Measurements from ENCODE around the gene DOK7.
"Not testable (repeated sequence)": the region's sequence is repeated elsewhere in the genome, so short reads cannot be mapped to it uniquely, and the experiment has no call there.

The DOK7 gene

DNA sequence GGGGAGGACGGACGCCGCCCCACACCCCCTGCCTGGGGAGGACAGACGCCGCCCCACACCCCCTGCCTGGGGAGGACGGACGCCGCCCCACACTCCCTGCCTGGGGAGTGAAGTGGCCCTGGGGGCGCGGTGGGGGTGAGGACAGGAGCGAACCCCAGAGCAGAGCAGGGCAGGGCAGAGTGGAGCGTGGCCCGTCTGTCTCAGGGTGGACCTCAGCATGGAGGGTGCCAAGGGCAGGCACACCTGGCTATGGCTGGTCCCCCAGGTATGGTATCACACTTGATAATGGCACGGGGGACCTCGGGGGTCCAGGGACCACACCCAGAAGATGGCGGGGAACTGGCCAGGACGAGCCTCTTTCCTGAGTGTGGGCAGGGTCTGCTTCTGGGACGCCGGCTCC is 59.5 kb downstream of the DOK7 start:
- no peak for DNase-seq (ENCODE audit: low read depth)

DNA sequence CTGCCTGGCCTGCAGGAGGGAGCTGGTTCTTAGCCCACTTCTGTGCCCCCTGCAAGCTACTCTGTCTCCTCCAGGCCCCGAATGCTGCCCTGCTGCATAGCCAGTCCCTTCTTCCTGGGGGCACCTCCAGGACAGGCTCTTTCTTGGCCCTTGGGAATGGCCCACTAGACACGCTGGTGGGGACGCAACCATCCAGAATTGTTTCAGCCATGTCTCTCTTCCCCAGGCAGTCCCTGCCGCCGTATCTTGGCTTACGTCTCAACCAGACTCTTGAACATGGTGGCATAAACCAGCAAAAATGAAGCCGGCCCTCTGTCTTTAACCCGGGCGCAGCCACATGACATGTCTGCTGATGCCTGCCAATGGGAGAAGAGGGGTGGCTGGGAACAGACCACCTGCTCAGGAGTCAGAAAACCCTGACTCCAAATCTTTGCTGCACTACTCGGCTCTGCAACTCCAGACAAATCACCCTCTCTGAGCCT is 60.1 kb downstream of the DOK7 start:
- DNase-seq (ENCODE audit: low read depth): no peak

DNA sequence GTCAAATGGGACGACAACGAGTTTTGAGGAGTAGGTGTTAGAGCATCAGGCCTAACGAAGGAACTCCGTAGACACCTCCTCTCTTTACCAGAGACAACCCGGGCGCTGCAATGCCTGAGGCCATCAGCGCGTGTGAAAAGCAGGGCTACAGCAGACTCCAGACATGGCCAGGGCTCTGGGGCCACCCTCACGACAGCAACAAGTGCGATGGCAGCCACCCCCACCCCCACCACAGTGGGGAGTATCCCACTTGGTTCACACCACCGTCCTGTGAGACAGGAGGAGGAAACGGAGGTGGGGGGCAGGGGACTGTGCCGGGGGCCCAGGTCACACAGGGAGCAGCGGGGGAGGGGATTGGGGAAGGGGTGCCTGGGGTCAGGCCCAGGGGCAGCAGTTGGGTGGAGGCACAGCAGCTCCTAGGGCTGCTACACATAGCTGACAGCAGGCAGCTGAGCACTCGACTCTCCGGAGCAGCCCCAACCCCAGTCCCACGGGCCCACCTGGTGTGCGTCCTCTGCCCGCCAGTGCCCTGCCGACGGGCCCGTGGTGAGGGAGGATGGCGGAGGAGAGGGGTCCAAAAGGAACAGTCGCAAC is 60.6 kb downstream of the DOK7 start:
- DNase-seq (ENCODE audit: low read depth): no peak

DNA sequence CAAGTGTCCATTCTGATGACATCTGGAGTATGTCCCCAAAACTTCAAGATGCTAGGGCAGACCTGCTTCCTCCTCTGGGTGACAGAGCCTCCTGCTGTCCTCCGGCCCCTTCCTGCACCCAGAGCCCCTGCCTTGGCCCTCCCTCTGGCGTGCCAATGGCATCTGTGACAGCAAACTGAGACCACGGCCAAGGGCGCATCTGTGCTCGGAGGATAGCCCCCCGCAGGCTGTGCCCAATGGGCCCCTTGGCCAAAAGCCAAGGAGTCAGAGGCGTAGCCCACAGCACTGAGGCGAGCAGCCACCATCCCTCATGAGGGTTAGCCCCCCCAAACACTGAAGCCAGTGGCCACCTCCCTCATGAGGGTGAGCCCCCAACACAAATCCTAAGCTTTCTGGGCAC is 61.2 kb downstream of the DOK7 start:
- DNase-seq (ENCODE audit: low read depth): no peak

DNA sequence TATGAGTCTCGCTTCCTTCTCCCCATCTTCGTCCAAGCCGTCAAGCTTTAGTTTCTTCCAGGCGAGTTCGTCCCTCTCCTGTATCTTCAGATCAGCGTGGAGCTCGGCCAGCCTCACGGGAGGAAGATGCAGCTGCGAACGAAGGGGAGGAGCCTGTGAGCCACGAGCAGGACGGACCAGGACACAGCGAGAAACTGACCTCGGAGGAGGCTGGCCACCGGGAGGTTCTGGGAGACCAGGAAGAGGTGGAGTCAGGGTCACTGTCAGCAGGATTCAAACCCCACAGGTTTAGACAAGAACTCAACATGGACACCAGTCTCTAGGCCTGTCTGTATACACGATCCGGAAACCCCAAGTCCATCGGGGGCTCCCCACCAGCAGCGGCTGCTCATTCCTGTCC is 61.8 kb downstream of the DOK7 start:
- no peak for DNase-seq (ENCODE audit: low read depth)

DNA sequence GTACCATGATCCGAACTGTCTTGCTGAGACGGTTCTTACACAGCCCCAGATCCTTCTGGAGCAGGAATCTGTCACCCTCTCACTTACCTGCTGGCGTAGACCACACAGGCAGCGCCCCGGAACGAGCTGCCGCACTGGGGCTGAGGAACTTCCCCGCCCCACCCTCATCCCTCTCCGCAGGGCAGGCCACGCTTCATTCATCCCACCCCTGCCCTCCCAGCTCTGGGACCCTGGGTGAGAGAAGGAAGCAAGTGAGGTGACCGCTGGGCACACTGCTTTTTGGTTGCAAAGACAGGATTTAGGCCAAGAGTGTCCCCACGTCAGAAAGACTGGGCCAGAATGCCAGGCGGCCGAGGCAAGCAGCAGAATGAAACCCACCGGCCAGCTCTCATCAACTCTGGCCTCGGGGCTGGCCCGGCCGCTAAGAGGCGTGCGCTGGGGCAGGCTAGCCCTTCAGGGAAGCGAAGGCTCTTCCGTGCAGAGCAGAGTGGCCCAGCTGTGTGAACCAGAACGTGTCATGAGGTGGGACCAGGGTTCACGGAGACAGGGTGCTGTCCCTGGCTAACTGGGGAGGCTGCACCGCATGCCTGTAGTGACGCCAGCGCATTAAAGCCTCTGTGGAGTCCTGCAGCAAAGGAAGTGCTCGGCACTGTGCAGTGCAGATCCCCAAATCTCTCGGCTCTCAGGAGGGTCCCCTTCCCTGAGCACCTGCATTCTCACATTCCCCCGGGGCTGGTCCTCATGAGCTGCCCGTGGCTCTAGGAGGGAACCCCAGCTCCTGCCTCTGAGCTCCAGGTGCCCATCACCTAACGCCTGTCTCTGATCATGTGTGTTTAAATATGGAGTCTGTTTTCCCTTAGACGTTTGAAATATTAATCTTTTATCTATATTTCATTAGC is 62.7 kb downstream of the DOK7 start:
- DNase-seq (ENCODE audit: low read depth): no peak

DNA sequence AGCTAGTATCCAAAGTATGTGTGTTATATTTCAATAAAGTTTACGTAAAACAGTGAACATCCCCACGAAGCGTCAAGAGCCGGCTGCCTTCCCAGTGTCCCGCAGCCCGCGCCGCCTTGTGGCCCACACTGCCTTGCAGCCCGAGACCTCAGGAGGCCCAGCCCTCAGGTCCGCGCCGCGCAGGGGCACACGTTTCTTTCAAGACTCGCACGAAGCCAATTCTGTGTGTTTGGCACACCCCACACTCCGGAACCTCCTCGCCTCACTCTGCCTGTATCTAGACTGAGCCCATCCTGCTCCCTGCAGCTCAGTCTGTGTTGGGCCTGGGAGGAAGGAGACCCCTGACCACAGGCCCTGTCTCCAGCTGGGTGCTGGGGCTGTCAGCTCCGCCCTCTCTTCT is 63.4 kb downstream of the DOK7 start:
- DNase-seq (ENCODE audit: low read depth): no peak

DNA sequence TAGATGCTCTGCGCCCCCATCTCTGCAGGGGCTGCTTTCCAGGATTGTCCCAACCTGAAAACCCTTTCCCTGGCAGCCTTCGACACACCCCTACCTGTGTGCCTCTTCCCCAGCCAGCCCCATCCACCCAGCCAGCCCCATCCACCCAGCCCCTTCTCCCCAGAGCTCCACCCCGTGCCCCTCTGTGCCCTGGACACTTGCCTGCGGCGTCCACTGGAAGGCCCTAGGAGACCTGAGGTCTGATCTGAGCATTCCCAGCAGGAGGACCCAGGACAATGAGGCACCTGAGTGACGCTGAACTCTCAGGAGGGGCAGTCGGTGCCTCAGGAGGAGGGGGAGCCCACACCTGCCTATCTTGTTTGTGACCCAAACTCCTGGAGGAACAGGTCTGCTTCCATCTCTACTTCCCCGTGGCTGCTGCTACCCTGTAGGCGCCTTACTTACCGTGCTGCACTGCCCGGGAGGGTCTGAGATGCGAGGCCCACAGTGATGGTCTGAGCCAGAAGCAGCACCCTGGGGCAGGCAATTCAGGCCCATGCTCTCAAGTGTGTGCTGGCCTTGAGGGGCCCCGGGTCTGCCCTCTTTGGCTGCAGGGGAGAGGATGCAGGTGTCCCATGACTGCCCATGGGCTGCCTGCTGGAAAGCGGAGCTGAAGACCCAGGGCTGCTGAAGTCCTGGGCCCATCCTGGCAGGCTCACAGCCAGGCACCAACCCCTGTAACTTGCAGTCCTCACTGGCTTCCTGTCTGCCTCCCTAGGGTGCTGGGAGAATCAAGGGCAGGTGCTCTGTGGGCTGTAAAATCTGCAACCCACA is 64.2 kb downstream of the DOK7 start:
- DNase-seq (ENCODE audit: low read depth): no peak

DNA sequence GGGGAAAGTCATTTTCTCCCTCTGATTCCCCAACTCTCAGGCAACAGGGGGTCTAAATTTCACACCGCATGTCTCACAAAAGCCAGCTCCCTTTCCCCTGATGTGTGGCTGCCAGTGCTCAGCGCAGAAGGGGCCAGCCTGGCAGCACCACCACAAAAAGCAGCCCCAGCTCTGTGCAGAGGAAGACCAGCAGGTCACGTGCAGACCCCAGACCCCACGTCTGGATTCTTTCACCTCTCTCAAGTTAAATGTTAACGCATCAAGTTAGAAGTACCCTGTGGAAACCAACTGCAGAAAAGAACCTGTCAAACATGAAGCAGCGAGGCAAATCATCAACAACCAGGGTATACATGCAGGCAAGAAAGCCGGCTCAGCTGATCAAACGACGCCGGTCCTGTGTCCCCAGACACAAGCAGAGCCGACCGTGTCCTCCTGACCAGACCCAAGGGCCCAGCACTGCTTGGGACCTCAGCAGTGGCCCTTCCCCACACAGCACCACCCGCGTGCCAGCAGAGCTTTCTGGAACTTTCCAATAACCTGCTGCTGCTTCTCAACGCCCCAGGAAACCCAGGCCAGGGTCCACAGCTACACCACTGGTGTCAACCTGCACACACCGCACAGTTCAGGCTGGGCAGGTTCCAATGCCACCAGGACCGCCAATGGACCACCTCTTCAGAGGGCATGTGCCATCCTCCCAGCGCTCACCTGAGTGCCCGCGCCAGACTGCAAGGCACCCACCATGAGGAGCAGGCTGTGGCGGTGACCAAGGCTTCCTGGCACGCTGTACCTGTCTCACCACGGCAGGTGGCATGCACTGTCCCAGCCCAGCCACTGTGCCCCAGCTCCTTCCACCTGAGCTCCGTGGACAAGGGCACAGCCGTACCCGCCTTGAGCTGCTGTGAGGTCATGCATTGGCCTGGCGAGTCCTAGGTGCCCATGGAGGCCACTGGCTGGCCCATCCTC is 65.1 kb downstream of the DOK7 start:
- no peak for DNase-seq (ENCODE audit: low read depth)

DNA sequence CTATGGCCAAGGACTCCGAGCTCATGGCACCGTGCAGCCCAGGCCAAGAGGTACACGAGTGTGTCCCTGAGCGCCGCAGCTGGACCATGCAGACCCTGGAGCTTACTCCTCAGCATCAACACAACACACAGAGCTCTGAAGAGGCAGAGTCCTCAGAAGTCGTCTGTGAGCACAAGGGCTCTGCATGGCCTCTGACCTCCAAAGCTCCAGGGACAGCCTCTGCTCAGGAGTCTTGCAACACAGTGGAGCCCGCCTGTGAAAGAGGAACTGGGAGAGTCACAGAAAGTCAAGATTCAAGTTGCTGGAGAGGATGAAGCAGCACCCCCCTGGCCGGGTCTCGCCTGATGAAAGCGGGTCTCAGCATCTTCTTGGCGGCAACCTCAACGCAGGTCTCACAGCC is 66.3 kb downstream of the DOK7 start:
- peak; percentile 33 for DNase-seq (ENCODE audit: low read depth)

DNA sequence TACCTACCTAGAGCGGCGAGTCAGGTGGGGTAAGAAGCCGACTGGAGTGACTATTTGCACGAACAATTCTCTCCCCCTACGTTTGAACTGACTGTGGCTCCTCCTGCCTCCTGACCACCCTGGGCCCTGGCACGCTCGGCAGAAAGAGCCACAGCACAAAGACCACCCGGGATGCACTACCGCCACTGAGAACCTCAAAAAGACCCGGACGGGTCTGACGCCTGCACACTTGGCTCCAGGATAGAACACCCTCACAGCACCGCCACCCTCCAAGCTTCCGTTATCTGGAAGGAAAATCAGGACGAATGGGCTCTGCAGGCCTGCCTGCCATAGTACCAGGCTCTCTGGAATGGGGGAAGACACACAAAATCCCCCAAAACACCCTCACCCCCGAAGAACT is 66.9 kb downstream of the DOK7 start:
- DNase-seq (ENCODE audit: low read depth): no peak

DNA sequence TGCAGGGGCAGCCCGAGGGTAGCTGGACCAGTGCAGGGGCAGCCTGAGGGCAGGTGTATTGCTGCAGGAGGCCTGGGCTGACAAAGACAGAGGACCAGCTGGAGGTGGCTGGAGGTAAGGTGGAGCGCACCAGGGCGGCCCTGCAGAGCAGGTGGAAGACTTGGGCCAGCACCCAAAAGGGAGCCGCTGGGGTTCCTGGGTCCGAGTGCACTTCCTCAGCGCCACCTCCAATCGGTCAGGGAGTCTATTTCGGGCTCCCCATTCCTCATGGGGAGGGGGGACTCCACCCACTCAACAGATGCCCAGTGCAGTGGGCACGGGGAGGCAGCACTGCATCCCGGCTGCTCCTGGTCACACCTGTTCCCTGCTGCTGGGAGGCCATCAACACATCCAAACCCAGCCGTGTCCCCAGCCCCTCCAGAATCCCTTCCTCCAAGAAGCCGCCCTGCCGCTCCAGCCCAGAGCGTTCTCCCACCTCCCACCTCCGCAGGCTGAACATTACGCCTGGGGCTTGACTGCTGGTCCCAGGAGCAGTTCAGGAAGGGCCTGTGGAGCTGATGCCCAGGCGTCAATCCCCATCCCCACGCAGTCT is 67.7 kb downstream of the DOK7 start:
- no peak for DNase-seq (ENCODE audit: low read depth)

DNA sequence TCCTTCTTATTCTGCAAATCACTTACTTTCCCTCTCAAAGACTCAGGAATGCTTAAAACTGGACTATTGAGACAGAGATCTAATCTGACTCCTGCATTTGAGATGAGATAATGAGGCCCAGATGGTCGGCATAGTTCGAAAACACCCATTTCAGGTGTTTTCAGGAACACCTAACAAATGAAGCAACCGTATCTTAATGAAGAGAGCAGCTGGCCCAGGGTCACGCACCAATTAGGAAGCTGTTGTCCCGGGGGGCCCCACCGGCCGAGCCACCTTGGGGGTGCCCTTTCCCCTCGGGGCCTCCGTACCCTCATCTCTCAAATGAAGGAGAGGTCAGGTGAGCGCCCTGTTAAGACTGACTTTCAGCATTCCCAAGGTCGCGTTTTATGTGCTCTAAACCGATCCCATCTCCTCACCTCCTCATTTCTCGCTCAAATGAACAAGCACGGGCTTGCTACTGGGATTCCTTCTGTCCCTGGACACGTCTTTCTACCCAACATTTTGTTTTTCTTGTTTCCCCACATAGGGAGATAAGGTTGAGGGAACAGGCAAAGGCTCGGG is 68.3 kb downstream of the DOK7 start:
- DNase-seq (ENCODE audit: low read depth): no peak

DNA sequence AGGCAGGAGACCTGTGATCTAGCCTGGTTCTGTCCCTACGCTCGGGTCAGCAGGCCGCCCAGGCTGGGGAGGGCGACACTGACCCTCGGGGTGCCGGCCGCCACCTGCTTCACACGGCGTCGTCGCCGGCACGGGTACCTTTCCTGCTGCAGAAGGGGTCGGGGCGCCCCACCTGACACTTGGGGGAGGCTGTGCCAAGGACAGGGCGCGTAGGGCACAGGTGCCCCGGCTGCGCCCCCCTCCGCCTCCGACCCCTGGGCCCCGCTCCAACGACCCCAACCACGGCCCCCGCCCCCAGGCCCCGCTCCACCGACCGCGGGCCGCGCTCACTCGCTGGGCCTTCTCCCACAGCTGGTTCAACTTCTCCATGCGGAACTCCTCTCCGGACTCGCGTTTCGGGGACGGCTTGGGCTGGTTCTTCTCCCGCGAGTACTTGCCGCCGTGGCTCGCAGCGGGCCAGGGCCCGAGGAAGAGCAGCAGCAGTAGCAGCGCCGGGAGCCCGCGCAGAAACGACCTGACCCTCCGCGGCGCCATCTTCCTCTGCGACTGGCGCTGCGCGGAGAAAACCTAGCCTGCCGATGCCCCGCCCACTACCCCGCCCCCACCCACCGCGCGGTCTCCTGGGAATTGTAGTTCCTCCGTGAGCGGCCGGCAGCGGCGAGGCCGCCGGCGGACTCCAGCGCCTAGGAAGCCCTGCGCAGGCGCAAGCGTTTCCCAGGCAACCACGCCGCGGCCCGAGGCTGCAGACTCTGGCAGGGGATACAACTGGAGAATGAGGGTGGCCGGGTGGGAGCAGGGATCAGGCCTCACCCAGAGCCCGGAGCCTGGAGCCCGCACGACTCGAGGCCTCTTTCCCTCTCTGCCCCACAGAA is 69.0 kb downstream of the DOK7 start, which contains the start of gene LRPAP1:
Gene LRPAP1, minus strand, starts transcription at position 544 of the 872 bp plus-strand sequence. Its CDS starts 10 bp downstream, at position 534.
- peak; percentile 81 for DNase-seq (ENCODE audit: low read depth)

DNA sequence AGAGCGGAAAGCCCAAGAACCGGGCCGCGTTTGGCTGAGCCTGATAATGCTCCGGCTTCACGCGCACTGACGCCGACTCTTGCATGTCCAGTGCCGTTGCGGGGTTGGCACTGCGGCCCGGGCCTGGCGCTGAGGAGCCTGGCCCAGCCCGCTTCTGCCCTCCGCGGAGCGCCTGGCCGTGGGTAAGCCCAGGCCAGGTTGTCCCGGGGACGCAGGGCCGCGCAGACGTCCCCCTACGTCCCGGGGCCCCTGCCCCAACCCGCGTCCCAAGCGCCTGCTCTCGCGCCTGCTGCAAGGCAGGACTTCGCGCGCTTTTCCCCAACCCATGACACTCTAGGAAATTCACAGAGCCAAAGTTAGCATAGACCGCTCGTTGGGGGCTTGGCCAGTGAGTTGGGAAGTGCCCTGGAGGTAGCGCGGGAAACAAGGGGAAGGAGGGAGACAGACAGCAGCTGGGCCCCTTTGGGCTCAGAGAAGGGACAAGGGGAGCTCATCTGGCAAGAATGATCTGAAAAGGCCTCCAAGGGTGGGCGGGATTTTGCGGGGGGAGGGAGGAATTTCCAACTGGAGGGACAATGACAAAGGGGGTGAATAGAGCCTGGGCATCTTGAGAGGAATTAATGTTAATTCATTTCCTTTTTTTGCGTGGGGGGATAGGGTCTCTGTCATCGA is 69.8 kb downstream of the DOK7 start:
- DNase-seq (ENCODE audit: low read depth): no peak

DNA sequence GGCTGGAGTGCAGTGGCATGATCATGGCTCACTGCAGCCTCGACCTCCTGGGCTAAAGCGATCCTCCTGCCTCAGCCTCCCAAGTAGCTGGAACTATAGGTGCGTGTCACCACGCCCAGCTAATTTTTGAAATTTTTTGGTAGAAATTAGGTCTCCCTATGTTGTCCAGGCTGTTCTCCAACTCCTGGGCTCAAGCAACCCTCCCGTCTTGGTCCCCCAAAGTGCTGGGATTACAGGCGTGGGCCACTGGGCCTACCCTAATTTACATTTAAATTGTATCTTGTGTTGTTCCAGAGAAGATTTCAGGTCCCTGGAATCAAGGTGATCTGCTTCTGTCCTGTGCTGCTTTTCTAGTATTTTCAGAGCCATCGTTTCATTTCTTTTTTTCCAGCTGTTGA is 70.3 kb downstream of the DOK7 start:
- DNase-seq (ENCODE audit: low read depth): no peak

DNA sequence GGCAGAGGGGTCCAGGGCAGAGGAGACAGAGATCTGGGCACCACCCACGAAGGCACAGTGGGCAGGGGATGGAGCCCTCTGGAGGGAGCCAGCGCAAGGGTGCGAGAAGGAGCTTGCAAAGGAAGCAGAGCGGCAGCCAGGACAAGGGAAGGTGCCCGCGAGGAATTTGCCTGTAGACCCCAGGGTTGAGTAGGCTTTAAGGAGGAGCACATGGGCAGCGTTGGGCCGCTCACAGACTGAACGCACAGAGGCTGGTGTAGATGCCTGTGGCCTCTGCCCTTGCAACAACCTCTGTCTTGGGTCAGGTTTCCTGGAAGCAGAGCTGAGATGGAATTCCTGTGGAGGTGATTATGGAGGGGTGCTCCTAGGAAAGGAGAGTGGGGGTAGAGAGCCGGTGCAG is 72.7 kb downstream of the DOK7 start:
- DNase-seq (ENCODE audit: low read depth): not testable (repeated sequence)

DNA sequence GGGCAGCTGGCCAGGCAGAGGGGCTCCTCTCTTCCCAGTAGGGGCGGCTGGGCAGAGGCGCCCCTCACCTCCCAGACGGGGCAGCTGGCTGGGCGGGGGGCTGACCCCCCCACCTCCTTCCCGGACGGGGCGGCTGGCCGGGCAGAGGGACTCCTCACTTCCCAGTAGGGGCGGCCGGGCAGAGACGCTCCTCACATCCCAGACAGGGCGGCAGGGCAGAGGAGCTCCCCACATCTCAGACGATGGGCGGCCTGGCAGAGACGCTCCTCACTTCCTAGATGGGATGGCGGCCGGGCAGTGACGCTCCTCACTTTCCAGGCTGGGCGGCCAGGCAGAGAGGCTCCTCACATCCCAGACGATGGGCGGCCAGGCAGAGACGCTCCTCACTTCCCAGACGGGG is 75.8 kb downstream of the DOK7 start:
- not testable (repeated sequence) for DNase-seq (ENCODE audit: low read depth)

DNA sequence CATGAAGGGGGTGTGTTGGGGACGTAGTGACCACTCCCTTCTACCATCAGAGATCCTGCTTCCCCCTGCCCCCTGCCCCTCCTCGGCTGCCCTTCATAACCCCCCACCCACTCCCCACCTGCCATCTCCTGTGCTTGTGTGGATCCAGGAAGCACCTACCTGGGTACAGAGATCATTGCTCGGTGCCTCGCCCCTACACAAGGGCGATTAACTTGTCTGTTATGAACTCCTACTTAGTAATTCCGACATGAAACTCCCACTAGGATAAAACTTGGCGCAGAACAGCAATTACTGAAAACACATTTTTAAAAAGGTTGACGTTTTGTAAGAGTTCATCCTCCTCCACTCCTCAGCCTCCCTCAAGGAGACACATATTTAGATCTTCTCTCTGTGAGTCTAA is 80.3 kb downstream of the DOK7 start:
- not testable (repeated sequence) for DNase-seq (ENCODE audit: low read depth)
